Activated T-helper 2 cell treated with anti-CD3 and anti-CD28 coated beads, Interferon-gamma antibody, Interleukin-2, Interleukin-4, amounts not matched to agents 10 μg/mL and 5 μg/mL and 100 μg/mL, durations not matched to agents 14 hours and 24 hours and 36 hours (primary cell): ENCODE measurements around the gene SMYD3. TPM values are rescaled to one million over a fixed set of nuclear protein-coding genes. Genes with fewer than 3 reads are reported as not detected.

Source experiments
- DNase-seq: peaks from one replicate; pipeline ENCODE4 v3.0.0; 2021; ENCODE audit warnings: low spot score
- H3K27ac Mint-ChIP-seq: one replicate; pipeline ENCODE4 v1.8.0; 2021; ENCODE audit warnings: mixed read lengths
- H3K27me3 Mint-ChIP-seq: one replicate; pipeline ENCODE4 v1.8.0; 2021; ENCODE audit warnings: low read depth, mixed read lengths
- H3K36me3 Mint-ChIP-seq: one replicate; pipeline ENCODE4 v1.8.0; 2021; ENCODE audit warnings: low read depth, mixed read lengths
- H3K4me1 Mint-ChIP-seq: one replicate; pipeline ENCODE4 v1.8.0; 2021; ENCODE audit warnings: low read depth, mixed read lengths
- H3K4me3 Mint-ChIP-seq: one replicate; pipeline ENCODE4 v1.8.0; 2021; ENCODE audit warnings: low read depth, mild to moderate bottlenecking, moderate library complexity, mixed read lengths
- H3K9me3 Mint-ChIP-seq: one replicate; pipeline ENCODE4 v1.8.0; 2021; ENCODE audit warnings: mixed read lengths
- intact Hi-C: fragments of 100-400 bp; cut with micrococcal nuclease; formaldehyde crosslinking; loops from one replicate; pipeline ENCODE4 v1.15.1; 2023
- total RNA-seq: library from RNA; stranded (reverse); gene quantifications from 2 replicates; pipeline ENCODE4 v1.2.3, GENCODE V29; 2022

The SMYD3 gene
- 24.1 and 26.2 TPM in 2 replicates for total RNA-seq

- peaks cover 18% of the 10 kb centered on the region for H3K36me3 Mint-ChIP-seq
- peak within 1 kb of the TSS; percentile 90 for H3K27ac Mint-ChIP-seq
- no peaks in the 10 kb centered on the region for H3K27me3 Mint-ChIP-seq
- intact Hi-C loops = loop anchor here (1.0 to 10.0 kb wide), 2 partner anchors 59 to 428 kb away; partner anchors contain the start of genes AHCTF1, CNST and TFB2M
- peak within 1 kb of the TSS; percentile 85 for H3K4me3 Mint-ChIP-seq
- H3K9me3 Mint-ChIP-seq = no peaks in the 10 kb centered on the region
- DNase-seq = peak; percentile 67
- peaks cover 20% of the 10 kb centered on the region for H3K4me1 Mint-ChIP-seq
These were observed at the start of gene SMYD3 for GRCh38 chr1:246506674-246507481. TSS of gene SMYD3 (minus strand) at chr1:246507279.

GRCh38 chr1:246554201-246554600 lies 47.1 kb upstream of the SMYD3 start:
- H3K4me1 Mint-ChIP-seq = no peaks in the 10 kb centered on the region
- intact Hi-C loops = no loop called here
- H3K36me3 Mint-ChIP-seq = peaks cover 56% of the 10 kb centered on the region
- no peak overlapping the region for H3K4me3 Mint-ChIP-seq
- no peaks in the 10 kb centered on the region for H3K9me3 Mint-ChIP-seq
- no peak for DNase-seq
- H3K27me3 Mint-ChIP-seq = no peaks in the 10 kb centered on the region
- H3K27ac Mint-ChIP-seq = no peak overlapping the region

- no peak overlapping the region for H3K27ac Mint-ChIP-seq
- no peaks in the 10 kb centered on the region for H3K9me3 Mint-ChIP-seq
- H3K4me1 Mint-ChIP-seq = peaks cover 2% of the 10 kb centered on the region
- peaks cover 58% of the 10 kb centered on the region for H3K36me3 Mint-ChIP-seq
- no peak overlapping the region for H3K4me3 Mint-ChIP-seq
- H3K27me3 Mint-ChIP-seq = no peaks in the 10 kb centered on the region
- intact Hi-C loops = no loop called here
- DNase-seq = no peak
These were observed 45.0 kb upstream of the SMYD3 start for GRCh38 chr1:246552110-246552509.

GRCh38 chr1:246550402-246550801 lies 43.3 kb upstream of the SMYD3 start:
- Mint-ChIP-seq H3K27ac (no peak overlapping the region), H3K4me1 (peaks cover 2% of the 10 kb centered on the region), H3K9me3 (no peaks in the 10 kb centered on the region), H3K27me3 (no peaks in the 10 kb centered on the region), H3K36me3 (peaks cover 54% of the 10 kb centered on the region), H3K4me3 (no peak overlapping the region)
- intact Hi-C loops = no loop called here
- no peak for DNase-seq

GRCh38 chr1:246549665-246550064 lies 42.6 kb upstream of the SMYD3 start:
- intact Hi-C loops = no loop called here
- no peak for DNase-seq
- no peak overlapping the region for H3K27ac Mint-ChIP-seq
- H3K36me3 Mint-ChIP-seq = peaks cover 50% of the 10 kb centered on the region
- H3K27me3 Mint-ChIP-seq = no peaks in the 10 kb centered on the region
- no peaks in the 10 kb centered on the region for H3K9me3 Mint-ChIP-seq
- no peak overlapping the region for H3K4me3 Mint-ChIP-seq
- peaks cover 2% of the 10 kb centered on the region for H3K4me1 Mint-ChIP-seq

GRCh38 chr1:246544001-246544400 lies 36.9 kb upstream of the SMYD3 start:
- Mint-ChIP-seq H3K36me3 (peaks cover 37% of the 10 kb centered on the region), H3K27me3 (no peaks in the 10 kb centered on the region), H3K4me3 (no peak overlapping the region), H3K4me1 (peaks cover 2% of the 10 kb centered on the region), H3K9me3 (no peaks in the 10 kb centered on the region), H3K27ac (no peak overlapping the region)
- intact Hi-C loops = no loop called here
- no peak for DNase-seq

- no peaks in the 10 kb centered on the region for H3K4me1 Mint-ChIP-seq
- DNase-seq = no peak
- H3K27me3 Mint-ChIP-seq = no peaks in the 10 kb centered on the region
- H3K27ac Mint-ChIP-seq = no peak overlapping the region
- H3K4me3 Mint-ChIP-seq = no peak overlapping the region
- H3K36me3 Mint-ChIP-seq = peaks cover 24% of the 10 kb centered on the region
- H3K9me3 Mint-ChIP-seq = no peaks in the 10 kb centered on the region
- intact Hi-C loops = no loop called here
These were observed 33.8 kb upstream of the SMYD3 start for GRCh38 chr1:246540738-246541491.

- Mint-ChIP-seq H3K36me3 (peaks cover 6% of the 10 kb centered on the region), H3K4me1 (no peaks in the 10 kb centered on the region), H3K9me3 (no peaks in the 10 kb centered on the region), H3K27me3 (no peaks in the 10 kb centered on the region), H3K27ac (no peak overlapping the region), H3K4me3 (no peak overlapping the region)
- intact Hi-C loops = no loop called here
- DNase-seq = no peak
These were observed 30.8 kb upstream of the SMYD3 start for GRCh38 chr1:246537887-246538286.

- Mint-ChIP-seq H3K4me1 (no peaks in the 10 kb centered on the region), H3K9me3 (no peaks in the 10 kb centered on the region), H3K4me3 (no peak overlapping the region), H3K36me3 (peaks cover 6% of the 10 kb centered on the region), H3K27ac (no peak overlapping the region), H3K27me3 (no peaks in the 10 kb centered on the region)
- DNase-seq = no peak
- intact Hi-C loops = no loop called here
These were observed 30.4 kb upstream of the SMYD3 start for GRCh38 chr1:246537441-246537840.

GRCh38 chr1:246534114-246534513 lies 27.0 kb upstream of the SMYD3 start:
- H3K4me1 Mint-ChIP-seq = no peaks in the 10 kb centered on the region
- no peak overlapping the region for H3K4me3 Mint-ChIP-seq
- no peak overlapping the region for H3K27ac Mint-ChIP-seq
- peaks cover 13% of the 10 kb centered on the region for H3K9me3 Mint-ChIP-seq
- intact Hi-C loops = no loop called here
- no peaks in the 10 kb centered on the region for H3K36me3 Mint-ChIP-seq
- no peak for DNase-seq
- H3K27me3 Mint-ChIP-seq = no peaks in the 10 kb centered on the region

GRCh38 chr1:246533371-246533905 lies 26.4 kb upstream of the SMYD3 start:
- no peak for DNase-seq
- Mint-ChIP-seq H3K27me3 (no peaks in the 10 kb centered on the region), H3K4me3 (no peak overlapping the region), H3K9me3 (peaks cover 13% of the 10 kb centered on the region), H3K36me3 (no peaks in the 10 kb centered on the region), H3K4me1 (no peaks in the 10 kb centered on the region), H3K27ac (no peak overlapping the region)
- intact Hi-C loops = no loop called here

GRCh38 chr1:246532519-246532918 lies 25.4 kb upstream of the SMYD3 start:
- Mint-ChIP-seq H3K4me1 (peaks cover under 1% of the 10 kb centered on the region), H3K36me3 (no peaks in the 10 kb centered on the region), H3K27me3 (no peaks in the 10 kb centered on the region), H3K27ac (no peak overlapping the region), H3K4me3 (no peak overlapping the region), H3K9me3 (peaks cover 13% of the 10 kb centered on the region)
- DNase-seq = no peak
- intact Hi-C loops = no loop called here

- Mint-ChIP-seq H3K9me3 (peaks cover 13% of the 10 kb centered on the region), H3K4me1 (peaks cover 5% of the 10 kb centered on the region), H3K27ac (no peak overlapping the region), H3K4me3 (no peak overlapping the region), H3K36me3 (no peaks in the 10 kb centered on the region), H3K27me3 (no peaks in the 10 kb centered on the region)
- intact Hi-C loops = no loop called here
- no peak for DNase-seq
These were observed 23.4 kb upstream of the SMYD3 start for GRCh38 chr1:246530482-246530881.
